Stimulated activated CD4-positive, alpha-beta T cell treated with anti-CD3 and anti-CD28 coated beads, Interleukin-4, amount 100 ng/mL, for 1 hour (primary cell): ENCODE data around the gene PPP1R9A.

Experiments used
- DNase-seq: peaks from one replicate; pipeline ENCODE4 v3.0.0-alpha.2; 2020

The PPP1R9A gene

GRCh38 chr7:95323410-95324129, 416.2 kb downstream of the PPP1R9A start:
- DNase-seq, result no peak

GRCh38 chr7:95324431-95324830, 417.0 kb downstream of the PPP1R9A start, which contains the start of gene PON1:
Gene PON1, minus strand, starts transcription at chr7:95324532. Its CDS starts 57 bp downstream, at chr7:95324475.
- DNase-seq, result no peak

- no peak for DNase-seq
These were observed 420.0 kb downstream of the PPP1R9A start for GRCh38 chr7:95327356-95327755.

GRCh38 chr7:95330204-95330960, 423.0 kb downstream of the PPP1R9A start:
- DNase-seq, result no peak

GRCh38 chr7:95330961-95331337, 423.6 kb downstream of the PPP1R9A start:
- DNase-seq, result no peak

GRCh38 chr7:95334447-95334846, 427.1 kb downstream of the PPP1R9A start:
- DNase-seq, result no peak

- no peak for DNase-seq
These were observed 427.7 kb downstream of the PPP1R9A start for GRCh38 chr7:95335093-95335492.

GRCh38 chr7:95338832-95339231, 431.4 kb downstream of the PPP1R9A start:
- no peak for DNase-seq

- DNase-seq, result no peak
These were observed 433.1 kb downstream of the PPP1R9A start for GRCh38 chr7:95340491-95340890.

- DNase-seq, result no peak
These were observed 434.6 kb downstream of the PPP1R9A start for GRCh38 chr7:95342029-95342428.

- DNase-seq, result no peak
These were observed 435.4 kb downstream of the PPP1R9A start for GRCh38 chr7:95342642-95343307.
